ENCODE results near the gene TBC1D14. TPM values are rescaled to one million over a fixed set of nuclear protein-coding genes. Genes with fewer than 3 reads are reported as not detected.
"Not testable (repeated sequence)": the region's sequence is repeated elsewhere in the genome, so short reads cannot be mapped to it uniquely, and the experiment has no call there.

Gene TBC1D14
- total RNA-seq, 4 donors from 2014 or later: 42.6 to 56.9 (median 54.0) TPM

DNA sequence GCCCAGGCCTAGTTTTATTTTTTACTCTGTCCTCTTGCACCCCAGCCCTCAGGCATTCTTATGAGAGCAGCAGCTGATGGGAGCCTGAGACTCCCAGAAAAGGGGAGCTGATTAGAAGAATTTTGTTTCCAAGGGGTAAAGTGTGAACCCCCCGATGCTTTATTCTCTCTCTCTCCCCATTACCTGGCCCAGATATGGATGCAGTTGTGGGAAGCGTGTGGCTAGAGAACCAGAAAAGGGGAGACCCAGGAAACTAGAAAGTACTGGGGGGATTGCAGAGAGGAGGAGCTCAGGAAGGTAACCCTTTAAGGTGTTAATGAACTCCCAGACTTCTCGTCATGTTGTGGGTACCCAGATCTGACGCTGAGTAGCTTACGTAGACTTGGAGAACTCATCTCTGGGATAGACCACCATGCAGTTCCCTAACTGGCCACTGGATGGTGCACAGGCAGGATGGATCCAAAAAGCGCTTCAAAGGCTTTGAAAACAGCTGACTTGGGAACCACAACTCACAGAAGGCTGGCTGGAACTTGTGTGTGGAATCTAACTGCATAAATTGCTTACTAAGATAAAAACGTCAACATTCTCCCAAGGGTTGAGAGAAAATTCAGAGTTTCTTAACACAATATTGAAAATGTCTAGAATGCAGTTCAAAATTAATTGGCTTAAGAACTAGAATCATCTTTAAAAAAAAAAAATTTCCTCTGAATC lies 64.7 kb downstream of the TBC1D14 start:
- intact Hi-C loops (cut with DNase I; ENCODE audit: low total_unique reads): no loop called here
- DNase-seq: peak; percentile 87

DNA sequence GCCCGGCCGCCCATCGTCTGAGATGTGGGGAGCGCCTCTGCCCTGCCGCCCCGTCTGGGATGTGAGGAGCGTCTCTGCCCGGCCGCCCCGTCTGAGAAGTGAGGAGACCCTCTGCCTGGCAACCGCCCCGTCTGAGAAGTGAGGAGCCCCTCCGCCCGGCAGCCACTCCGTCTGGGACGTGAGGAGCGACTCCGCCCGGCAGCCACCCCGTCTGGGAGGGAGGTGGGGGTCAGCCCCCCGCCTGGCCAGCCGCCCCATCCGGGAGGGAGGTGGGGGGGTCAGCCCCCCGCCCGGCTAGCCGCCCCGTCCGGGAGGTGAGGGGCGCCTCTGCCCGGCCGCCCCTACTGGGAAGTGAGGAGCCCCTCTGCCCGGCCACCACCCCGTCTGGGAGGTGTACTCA lies 68.2 kb downstream of the TBC1D14 start:
- H3K9me3 ChIP-seq; DNase-seq; H3K27me3 ChIP-seq; H3K27ac ChIP-seq; H3K4me3 ChIP-seq; intact Hi-C loops (cut with DNase I; ENCODE audit: low total_unique reads); in situ Hi-C loops (cut with MboI; ENCODE audit: low pct_ligation_motif_present in 1 of 4, low pct_unique_long_range_greater_than_20kb in 1 of 4, low sequenced_read_pairs in 3 of 4); H3K4me1 ChIP-seq; H3K36me3 ChIP-seq: not testable (repeated sequence)
- 98% methylated on average over 12 of the region's 33 CpGs; no CpG with 5 or more reads in 1 of the 2 donors for WGBS, 2 donors (ENCODE audit: low coverage in 1 of 2)

More for the DNA sequence above, 64.7 kb downstream of the TBC1D14 start:
- Histone ChIP-seq H3K36me3 (no peaks in the 10 kb centered on the region), H3K4me3 (no peak overlapping the region), H3K4me1 (peaks cover 0 to 23% (median 7%) of the 10 kb centered on the region in 4 donors), H3K9me3 (no peaks in the 10 kb centered on the region), H3K27ac (no peak overlapping the region), H3K27me3 (no peaks in the 10 kb centered on the region)
- in situ Hi-C loops (cut with MboI; ENCODE audit: low pct_ligation_motif_present in 1 of 4, low pct_unique_long_range_greater_than_20kb in 1 of 4, low sequenced_read_pairs in 3 of 4): no loop called here
- WGBS, 2 donors (ENCODE audit: low coverage in 1 of 2): 0 to 29% methylated on average over 3 to 7 of the region's 7 CpGs
- TF ChIP-seq EP300 (IDR thresholded peaks at IDR 0.05; ENCODE audit: low read depth) (no peak), POLR2AphosphoS5 (IDR thresholded peaks at IDR 0.05) (peak in 2 of 3 donors; percentile 16 to 51), POLR2A (IDR thresholded peaks at IDR 0.05) (no peak)
- TF ChIP-seq, protein P1, sequence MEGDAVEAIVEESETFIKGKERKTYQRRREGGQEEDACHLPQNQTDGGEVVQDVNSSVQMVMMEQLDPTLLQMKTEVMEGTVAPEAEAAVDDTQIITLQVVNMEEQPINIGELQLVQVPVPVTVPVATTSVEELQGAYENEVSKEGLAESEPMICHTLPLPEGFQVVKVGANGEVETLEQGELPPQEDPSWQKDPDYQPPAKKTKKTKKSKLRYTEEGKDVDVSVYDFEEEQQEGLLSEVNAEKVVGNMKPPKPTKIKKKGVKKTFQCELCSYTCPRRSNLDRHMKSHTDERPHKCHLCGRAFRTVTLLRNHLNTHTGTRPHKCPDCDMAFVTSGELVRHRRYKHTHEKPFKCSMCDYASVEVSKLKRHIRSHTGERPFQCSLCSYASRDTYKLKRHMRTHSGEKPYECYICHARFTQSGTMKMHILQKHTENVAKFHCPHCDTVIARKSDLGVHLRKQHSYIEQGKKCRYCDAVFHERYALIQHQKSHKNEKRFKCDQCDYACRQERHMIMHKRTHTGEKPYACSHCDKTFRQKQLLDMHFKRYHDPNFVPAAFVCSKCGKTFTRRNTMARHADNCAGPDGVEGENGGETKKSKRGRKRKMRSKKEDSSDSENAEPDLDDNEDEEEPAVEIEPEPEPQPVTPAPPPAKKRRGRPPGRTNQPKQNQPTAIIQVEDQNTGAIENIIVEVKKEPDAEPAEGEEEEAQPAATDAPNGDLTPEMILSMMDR (IDR thresholded peaks at IDR 0.05): peak; percentile 96 to 98 (median 98)

DNA sequence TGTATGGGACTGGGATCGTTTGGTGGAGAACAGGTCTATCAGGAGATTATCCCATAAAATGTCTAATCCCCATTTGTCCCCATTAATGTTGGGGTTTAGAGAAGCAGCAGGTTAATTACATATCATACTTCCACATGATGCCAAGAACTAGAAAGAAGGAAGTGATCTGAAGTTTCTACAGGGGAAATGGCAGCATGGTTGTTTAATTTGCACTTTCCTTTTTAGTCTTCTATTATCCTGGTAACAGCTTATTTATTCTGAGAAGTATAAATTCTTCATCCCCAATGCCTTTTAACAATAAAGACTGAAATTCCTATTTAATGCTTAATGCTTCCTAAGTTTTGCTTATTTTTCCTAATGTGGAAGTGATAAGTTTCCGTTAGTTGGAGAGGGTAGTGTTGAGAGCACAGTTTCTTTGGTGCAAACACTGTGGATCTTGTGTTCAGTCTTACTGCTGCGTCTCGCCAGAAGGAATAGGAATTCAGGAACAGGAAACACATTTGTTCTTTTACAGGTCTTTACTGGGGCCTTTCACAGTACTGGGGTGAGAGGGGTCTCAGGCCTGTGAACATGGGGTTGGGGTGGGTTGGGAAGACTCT lies 74.0 kb downstream of the TBC1D14 start:
- no peak for DNase-seq
- H3K9me3 ChIP-seq: no peaks in the 10 kb centered on the region
- intact Hi-C loops (cut with DNase I; ENCODE audit: low total_unique reads): loop anchor here (10.0 kb wide), 2 partner anchors 79 to 91 kb away; partner anchors contain the start of gene TBC1D14
- no peak overlapping the region for H3K4me3 ChIP-seq
- TF ChIP-seq POLR2AphosphoS5 (IDR thresholded peaks at IDR 0.05) (no peak), POLR2A (IDR thresholded peaks at IDR 0.05) (no peak), EP300 (IDR thresholded peaks at IDR 0.05; ENCODE audit: low read depth) (no peak)
- TF ChIP-seq, protein P1 (IDR thresholded peaks at IDR 0.05): no peak
- no peaks in the 10 kb centered on the region for H3K36me3 ChIP-seq
- peaks cover 17 to 41% (median 36%) of the 10 kb centered on the region in 4 donors for H3K4me1 ChIP-seq
- no peaks in the 10 kb centered on the region for H3K27me3 ChIP-seq
- H3K27ac ChIP-seq: no peak overlapping the region
- 78 to 83% methylated on average over 4 of the region's 4 CpGs for WGBS, 2 donors (ENCODE audit: low coverage in 1 of 2)
- in situ Hi-C loops (cut with MboI; ENCODE audit: low pct_ligation_motif_present in 1 of 4, low pct_unique_long_range_greater_than_20kb in 1 of 4, low sequenced_read_pairs in 3 of 4): no loop called here

DNA sequence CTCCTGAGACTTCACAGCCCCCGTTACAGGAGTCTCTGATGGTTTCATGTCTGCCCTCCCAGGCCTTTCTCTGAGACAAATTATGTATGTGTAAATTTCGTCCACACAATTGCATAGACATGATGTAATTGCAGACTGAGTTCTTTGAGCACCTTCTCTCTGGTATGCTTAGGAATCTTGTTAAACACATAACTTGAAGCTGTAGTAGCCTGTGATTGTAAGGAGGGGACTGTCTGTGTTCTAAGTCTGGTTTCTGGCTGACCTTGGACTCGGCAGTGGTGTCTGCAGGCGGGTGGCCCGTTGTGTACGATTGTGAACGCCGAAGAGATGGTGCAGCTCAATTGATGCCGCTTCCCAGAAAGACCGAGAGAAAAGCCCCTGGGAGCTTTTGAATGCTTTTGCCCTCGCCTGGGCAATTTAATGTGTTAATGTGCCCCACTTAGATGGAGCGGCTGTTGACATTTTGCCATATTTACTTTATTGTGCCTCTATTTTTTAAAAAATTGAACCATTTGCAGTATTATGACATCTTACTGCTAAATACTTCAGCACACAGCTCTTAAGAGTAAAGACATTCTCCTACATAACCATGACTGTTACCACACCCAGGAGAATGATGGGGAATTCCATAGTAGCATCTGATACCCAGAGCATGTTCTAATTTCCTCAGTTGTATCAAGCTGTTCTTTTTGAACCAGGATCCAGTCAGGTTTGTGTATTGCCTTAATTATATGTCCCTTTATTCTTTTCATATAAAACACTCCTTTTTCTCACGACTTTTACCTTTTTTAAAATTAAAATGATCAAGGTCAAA lies 75.2 kb downstream of the TBC1D14 start:
- in situ Hi-C loops (cut with MboI; ENCODE audit: low pct_ligation_motif_present in 1 of 4, low pct_unique_long_range_greater_than_20kb in 1 of 4, low sequenced_read_pairs in 3 of 4): no loop called here
- Histone ChIP-seq H3K9me3 (no peaks in the 10 kb centered on the region), H3K27me3 (no peaks in the 10 kb centered on the region), H3K4me3 (peak overlapping the region in 1 of 4 donors; percentile 75), H3K36me3 (no peaks in the 10 kb centered on the region), H3K27ac (peak overlapping the region in 3 of 4 donors; percentile 95 to 97 (median 96)), H3K4me1 (peaks cover 17 to 52% (median 37%) of the 10 kb centered on the region in 4 donors)
- intact Hi-C loops (cut with DNase I; ENCODE audit: low total_unique reads): loop anchor here (10.0 kb wide), 2 partner anchors 80 to 90 kb away; partner anchors contain the start of gene TBC1D14
- no peak for DNase-seq
- 77 to 80% methylated on average over 11 to 13 of the region's 13 CpGs for WGBS, 2 donors (ENCODE audit: low coverage in 1 of 2)
- TF ChIP-seq EP300 (IDR thresholded peaks at IDR 0.05; ENCODE audit: low read depth) (no peak), POLR2AphosphoS5 (IDR thresholded peaks at IDR 0.05) (no peak), POLR2A (IDR thresholded peaks at IDR 0.05) (no peak)
- TF ChIP-seq, protein P1 (IDR thresholded peaks at IDR 0.05): no peak

Measured in transverse colon (tissue), 4 donors.